ENCODE data around the gene ABLIM2. TPM values are rescaled to one million over a fixed set of nuclear protein-coding genes. Genes with fewer than 3 reads are reported as not detected.
"Not testable (repeated sequence)": the region's sequence is repeated elsewhere in the genome, so short reads cannot be mapped to it uniquely, and the experiment has no call there.

ABLIM2 gene
- polyA plus RNA-seq, 4 donors, result 6.2 to 8.4 (median 6.8) TPM

- DNase-seq (ENCODE audit: low read depth in 4 of 4, low spot score in 2 of 4), result no peak
These were observed 15.0 kb downstream of the ABLIM2 start for GRCh38 chr4:8143392-8144140.

DNA sequence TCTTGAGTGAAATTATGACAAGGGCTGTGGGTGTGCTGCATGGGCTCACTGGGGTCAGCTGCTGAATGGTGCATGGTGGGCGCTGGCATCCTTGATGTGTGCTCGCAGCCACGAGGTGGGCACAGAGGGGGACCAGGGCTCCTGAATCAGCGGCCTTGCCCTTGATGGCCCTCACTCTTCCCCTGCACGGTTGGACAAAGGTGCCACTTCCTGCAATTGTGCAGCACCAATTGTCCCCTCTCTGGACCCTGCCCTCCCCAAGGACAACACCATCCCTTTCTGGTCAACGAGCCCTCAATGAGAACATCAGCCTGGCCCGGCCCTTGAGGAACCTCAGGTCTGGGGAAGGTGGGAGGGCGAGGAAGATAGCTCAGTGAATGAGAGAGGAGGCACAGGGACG is 16.1 kb downstream of the ABLIM2 start:
- no peak for DNase-seq (ENCODE audit: low read depth in 4 of 4, low spot score in 2 of 4)

DNA sequence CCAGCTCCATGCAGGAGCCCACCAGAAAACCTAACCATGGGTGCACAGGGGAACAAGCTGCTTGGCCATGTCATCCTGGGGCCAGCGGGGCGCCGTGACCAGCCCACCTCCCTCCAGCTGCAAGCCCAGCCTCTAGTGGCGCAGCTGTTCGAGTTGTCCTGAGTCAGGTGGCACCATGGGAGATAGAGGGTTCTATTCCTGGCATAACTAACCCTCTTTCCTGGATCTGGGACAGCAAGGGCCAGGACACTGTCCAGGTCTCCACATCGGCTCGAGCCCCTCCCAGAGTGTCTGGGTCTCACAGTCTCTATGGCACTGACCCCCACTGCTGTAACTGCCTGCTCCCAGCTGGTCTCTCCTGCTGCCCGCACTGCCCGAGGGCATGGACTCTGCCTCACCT is 16.7 kb downstream of the ABLIM2 start:
- no peak for DNase-seq (ENCODE audit: low read depth in 4 of 4, low spot score in 2 of 4)

DNA sequence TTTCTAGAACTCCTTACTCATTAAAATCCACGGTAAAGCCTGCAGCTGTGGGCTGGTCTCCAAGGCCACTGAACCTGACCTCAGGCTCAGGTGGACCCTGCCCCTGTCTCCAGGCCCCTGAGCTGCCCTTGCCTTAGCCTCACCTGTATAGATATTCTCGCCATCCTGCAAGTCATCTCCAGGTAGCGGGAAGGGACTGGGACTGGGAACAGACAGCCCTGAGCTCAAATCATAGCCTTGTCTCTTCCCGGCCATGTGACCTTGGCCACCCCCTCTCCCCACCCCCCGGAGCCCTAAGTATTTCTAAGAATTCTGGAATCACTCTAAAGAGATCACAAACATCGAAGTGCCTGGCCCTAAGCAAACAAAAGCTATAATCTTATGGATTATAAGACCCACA is 17.7 kb downstream of the ABLIM2 start:
- DNase-seq (ENCODE audit: low read depth in 4 of 4, low spot score in 2 of 4), result no peak

GRCh38 chr4:8139726-8140125 is 18.9 kb downstream of the ABLIM2 start:
- not testable (repeated sequence) for DNase-seq (ENCODE audit: low read depth in 4 of 4, low spot score in 2 of 4)

DNA sequence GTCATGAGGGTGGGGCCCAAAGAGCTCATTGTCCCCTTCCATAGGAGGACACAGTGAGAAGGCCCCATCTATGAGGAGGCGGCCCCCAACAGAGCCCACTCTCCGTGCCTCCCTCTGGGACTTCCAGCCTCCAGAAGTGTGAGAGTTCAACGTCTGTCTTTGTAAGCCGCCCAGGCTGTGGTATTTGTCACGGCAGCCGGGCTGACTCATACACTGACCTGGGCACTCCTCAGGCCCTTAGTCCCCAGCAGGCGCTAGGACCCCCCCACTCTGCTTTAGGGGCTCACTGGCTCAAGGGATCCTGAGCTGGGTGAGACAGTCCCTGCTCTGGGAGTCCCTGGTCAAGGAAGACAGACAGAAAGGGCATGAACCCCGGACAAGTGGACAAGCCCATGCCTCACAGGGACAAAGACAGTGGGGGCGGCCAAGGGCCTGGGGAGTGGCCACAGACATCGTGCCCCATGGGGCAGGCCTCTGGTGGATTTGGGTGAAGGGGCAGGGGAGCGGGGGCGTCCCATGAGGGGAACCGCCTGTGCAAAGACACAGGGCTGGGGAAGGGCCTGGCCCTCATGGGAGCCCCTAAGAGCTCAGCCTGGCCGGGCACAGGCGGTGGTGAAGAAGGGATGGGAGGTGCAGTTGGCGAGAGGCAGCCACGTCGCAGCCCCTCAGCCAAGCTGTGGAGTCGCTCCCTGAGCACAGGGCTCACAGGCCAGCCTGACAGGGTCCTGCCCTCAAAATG is 21.5 kb downstream of the ABLIM2 start:
- no peak for DNase-seq (ENCODE audit: low read depth in 4 of 4, low spot score in 2 of 4)

- DNase-seq (ENCODE audit: low read depth in 4 of 4, low spot score in 2 of 4), result no peak
These were observed 22.1 kb downstream of the ABLIM2 start for GRCh38 chr4:8136529-8136928.

DNA sequence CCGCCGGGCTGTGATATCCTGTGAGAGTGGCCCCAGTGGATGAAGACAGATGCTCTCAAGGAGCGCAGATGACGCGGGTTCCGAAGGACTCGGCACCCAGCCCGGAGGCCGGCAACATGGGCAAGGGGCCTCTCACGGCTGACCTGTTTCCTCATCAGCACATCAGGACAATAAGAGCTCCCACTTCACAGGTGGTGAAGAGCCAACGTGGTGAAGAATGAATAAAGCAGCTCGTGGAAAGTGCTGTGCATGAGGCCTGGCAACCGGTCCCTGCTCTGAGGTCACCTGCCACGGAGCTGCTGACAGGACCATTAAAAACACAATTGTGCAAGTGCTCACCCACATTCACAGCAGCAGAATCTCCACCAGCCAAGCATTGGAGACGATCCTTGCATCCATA is 22.9 kb downstream of the ABLIM2 start:
- DNase-seq (ENCODE audit: low read depth in 4 of 4, low spot score in 2 of 4), result no peak

- no peak for DNase-seq (ENCODE audit: low read depth in 4 of 4, low spot score in 2 of 4)
These were observed 24.6 kb downstream of the ABLIM2 start for GRCh38 chr4:8133897-8134563.

- DNase-seq (ENCODE audit: low read depth in 4 of 4, low spot score in 2 of 4), result no peak
These were observed 25.5 kb downstream of the ABLIM2 start for GRCh38 chr4:8132947-8133705.

GRCh38 chr4:8132400-8132799 is 26.2 kb downstream of the ABLIM2 start:
- DNase-seq (ENCODE audit: low read depth in 4 of 4, low spot score in 2 of 4), result no peak

GRCh38 chr4:8131826-8132225 is 26.8 kb downstream of the ABLIM2 start:
- DNase-seq (ENCODE audit: low read depth in 4 of 4, low spot score in 2 of 4), result no peak

- no peak for DNase-seq (ENCODE audit: low read depth in 4 of 4, low spot score in 2 of 4)
These were observed 27.4 kb downstream of the ABLIM2 start for GRCh38 chr4:8131210-8131609.

- DNase-seq (ENCODE audit: low read depth in 4 of 4, low spot score in 2 of 4), result no peak
These were observed 28.1 kb downstream of the ABLIM2 start for GRCh38 chr4:8130346-8131066.

DNA sequence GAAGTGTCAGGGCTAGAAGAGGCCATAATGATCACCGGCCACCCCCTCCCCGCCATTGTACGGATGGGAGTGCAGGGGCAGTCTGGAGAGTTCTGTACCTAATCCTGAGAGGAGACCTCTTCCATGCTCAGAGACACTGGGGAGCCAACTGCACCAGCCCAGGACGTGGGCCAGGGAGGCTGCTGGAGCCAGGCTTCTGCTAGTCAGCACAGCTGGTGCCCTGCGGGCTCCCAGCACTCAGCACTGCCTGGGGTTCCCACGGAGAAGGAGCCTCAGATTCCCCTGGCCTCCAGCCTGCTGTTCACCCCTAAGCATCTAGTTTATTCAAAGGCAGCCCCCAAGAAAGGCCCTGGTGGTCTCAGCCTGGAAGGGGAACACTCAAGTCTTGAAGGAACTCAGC is 28.8 kb downstream of the ABLIM2 start:
- DNase-seq (ENCODE audit: low read depth in 4 of 4, low spot score in 2 of 4), result no peak

DNA sequence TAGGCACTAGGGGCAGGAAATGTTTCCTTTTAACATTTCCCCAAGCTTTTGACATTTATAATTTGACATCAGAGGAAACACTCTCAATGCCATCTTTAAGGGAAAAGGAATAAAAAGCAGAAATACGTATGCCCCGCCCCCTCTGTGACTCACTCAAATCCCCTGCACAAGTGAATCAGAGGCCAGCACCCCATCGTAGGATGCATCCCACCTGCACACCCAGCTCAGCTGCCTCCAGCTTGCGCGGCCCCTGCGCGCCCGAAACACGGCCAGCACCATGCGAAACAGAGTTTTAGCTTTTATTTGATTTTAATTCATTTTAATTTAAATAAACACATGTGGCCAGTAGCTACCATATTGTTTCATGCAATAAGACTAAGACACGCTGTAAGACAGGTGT is 29.5 kb downstream of the ABLIM2 start:
- no peak for DNase-seq (ENCODE audit: low read depth in 4 of 4, low spot score in 2 of 4)

GRCh38 chr4:8128100-8128856 is 30.3 kb downstream of the ABLIM2 start:
- DNase-seq (ENCODE audit: low read depth in 4 of 4, low spot score in 2 of 4), result no peak

DNA sequence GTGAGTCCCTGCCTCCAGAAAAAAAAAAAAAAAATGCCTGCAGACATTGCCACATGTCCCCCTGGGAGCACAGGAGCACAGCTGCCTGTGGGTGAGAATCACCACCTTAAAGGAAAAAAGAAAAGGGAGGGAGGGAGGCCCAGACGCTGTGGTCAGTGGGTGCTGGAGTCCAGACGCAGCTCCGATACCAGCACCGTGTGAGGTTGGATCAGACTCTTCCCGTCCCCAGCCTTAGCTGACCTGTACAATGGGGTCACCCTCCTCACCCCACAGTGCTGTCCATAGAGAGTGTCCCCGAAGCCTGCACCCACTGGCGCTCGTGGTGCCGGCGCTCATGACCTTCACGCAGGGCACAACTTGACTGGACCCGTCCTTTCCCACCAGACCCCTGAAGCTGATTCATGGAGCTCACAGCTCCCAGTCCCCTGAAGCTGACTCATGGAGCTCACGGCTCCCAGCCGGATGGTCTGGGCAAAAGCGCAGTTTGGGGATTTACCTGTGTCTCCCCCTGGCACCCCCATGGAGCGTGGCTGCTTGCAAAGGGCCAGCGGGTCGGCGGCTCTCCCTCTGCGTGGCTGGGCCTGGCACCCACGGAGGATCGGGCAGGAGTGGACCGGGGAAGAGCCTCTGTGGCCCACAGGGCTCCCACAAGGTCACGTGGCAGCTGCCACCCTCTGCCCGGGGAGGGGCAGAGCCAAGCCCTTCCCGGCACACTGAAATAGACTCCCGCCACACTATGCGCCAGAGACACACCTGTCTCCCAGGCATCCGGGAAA is 31.4 kb downstream of the ABLIM2 start:
- no peak for DNase-seq (ENCODE audit: low read depth in 4 of 4, low spot score in 2 of 4)

DNA sequence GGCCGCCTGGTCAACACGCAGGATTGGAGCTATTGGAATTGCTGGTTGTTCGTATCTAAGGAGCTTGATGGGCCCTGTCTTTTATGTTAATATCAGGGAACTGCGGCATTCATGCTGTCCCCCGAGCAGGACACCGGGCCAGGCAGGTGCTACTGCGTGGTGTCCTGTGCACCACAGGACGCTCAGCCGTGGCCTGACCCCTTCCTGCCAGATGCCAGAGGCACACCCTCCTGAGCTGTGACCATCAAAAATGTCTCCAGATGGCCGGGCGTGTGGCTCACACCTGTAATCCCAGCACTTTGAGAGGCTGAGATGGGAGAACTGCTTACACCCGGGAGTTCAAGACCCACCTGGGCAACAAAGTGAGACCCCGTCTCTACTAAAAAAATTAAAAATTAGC is 32.1 kb downstream of the ABLIM2 start:
- no peak for DNase-seq (ENCODE audit: low read depth in 4 of 4, low spot score in 2 of 4)
